GM18907 (cell line): ENCODE data around the gene DMC1.
"Not testable (repeated sequence)": the region's sequence is repeated elsewhere in the genome, so short reads cannot be mapped to it uniquely, and the experiment has no call there.

Experiments used
- ATAC-seq: cut with Tn5 transposase; IDR thresholded peaks from one replicate; pipeline ENCODE4 v1.9.1; 2021; ENCODE audit warnings: mild to moderate bottlenecking, moderate library complexity; ENCODE audit not compliant: unreplicated experiment

Gene DMC1

DNA sequence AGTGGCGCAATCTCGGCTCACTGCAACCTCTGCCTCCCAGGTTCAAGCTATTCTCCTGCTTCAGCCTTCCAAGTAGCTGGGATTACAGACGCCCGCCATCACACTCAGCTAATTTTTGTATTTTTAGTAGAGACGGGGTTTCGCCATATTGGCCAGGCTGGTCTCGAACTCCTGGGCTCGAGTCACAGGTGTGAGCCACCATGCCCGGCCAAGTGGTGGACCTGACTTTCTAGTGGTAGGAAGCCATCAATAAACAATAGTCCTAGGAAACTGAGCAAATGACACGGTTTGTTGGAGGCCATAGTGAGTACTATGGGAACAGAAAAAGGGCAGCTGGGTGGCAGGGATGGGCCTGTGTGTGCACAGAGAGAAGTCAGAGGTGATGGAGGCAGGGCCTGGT, 99.8 kb downstream of the DMC1 start:
- not testable (repeated sequence) for ATAC-seq

- ATAC-seq, result no peak
These were observed 100.6 kb downstream of the DMC1 start for GRCh38 chr22:38469306-38469781.
